HG02981 (cell line): ENCODE data around the gene HPS5.
"Not testable (repeated sequence)": the region's sequence is repeated elsewhere in the genome, so short reads cannot be mapped to it uniquely, and the experiment has no call there.

ENCODE experiments used
- ATAC-seq: cut with Tn5 transposase; IDR thresholded peaks from one replicate; pipeline ENCODE4 v1.9.1; 2021; ENCODE audit warnings: mild to moderate bottlenecking, moderate library complexity; ENCODE audit not compliant: unreplicated experiment

The HPS5 gene

DNA sequence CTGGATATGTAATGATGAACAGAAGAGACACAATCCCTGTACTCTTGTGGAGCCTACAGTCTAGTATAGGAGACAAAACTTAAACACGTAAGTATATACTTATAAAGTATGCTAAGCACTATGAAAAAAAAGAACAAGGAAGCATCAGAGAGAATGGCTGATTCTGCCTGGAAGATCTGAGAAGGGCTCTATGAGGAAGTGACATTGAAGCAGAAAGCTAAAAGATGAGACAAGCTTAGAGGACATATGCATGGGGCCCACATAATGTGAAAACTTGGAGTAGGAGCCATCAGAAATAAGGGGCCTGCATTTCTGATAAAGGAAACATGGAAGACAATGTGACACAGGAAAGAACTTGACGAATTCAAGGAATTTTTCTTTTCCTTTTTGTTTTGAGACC lies 39.3 kb downstream of the HPS5 start:
- ATAC-seq: no peak

DNA sequence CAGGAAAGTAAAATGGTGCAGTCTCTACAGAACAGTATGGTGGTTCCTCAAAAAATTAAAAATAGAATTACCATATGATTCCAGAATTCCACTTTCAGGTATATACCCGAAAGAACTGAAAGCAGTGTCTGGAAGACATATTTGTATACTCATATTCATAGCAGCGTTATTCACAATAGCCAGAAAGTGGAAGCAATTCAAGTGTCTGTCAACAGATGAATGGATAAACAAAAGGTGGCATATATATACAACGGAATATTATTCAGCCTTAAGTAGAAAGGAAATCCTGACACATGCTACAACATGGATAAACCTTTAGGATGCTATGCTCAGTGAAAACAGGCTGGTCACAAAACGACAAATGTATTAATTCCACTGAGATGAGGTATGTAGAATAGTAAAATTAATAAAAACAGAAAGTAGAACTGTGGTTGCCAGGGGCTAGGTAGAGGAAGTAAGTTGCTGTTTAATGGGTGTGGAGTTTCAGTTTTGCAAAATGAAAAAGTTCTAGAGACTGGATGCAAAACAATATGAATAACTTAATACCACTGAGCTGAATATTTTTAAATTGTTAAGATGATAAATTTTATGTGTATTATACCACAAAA lies 41.4 kb downstream of the HPS5 start:
- ATAC-seq: peak; percentile 91

DNA sequence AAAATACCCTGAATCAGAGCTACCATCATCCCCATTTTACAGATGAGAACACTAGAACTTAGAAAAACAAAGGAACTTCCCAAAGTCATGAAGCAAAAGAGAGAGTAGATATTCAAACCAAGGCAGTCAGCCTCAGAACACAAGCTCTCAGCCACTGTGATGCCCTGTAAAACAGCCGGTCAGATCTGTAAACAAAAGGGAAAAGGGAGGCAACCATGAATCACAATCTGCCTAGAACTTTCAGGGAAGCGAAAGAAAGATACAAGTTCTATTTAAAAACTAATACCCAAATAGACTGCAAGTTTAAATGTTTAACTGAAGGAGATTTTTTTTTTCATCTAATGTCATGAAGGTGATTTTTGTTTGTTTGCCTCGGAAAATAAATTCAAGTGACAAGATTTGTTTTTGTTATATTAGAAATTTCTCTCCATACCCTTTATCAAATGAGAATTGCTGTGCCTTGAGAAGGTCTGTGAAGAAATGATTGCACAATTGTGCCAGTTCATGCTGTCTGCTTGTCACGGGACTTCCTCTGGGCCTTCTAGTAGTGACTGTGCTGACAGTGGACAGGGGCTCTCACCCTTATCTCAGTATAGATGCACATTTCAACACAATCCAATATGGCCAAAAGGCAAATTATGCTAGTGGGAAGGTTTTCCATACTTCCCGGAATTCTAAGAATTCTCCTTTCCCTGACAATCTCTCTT lies 44.2 kb downstream of the HPS5 start:
- no peak for ATAC-seq

DNA sequence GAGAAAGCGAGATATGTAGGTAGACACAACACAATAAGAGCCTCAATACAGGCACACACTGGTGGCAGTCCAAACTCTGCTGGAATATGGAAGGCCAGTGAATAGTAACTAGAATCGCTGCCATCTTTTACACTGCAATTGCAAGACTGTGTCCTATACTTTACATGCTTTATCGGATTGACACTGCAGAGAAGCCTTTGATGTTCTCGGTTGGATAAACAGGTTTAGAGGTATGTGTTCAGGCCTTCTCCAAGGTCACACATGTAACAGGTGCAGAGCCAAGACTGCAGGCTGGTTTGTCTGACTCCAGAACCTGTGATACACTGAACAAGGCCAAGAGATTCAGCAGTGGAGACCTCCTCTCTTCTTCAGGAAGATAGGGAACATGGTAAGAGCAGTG lies 50.7 kb downstream of the HPS5 start:
- ATAC-seq: no peak

- no peak for ATAC-seq
These were observed 51.8 kb downstream of the HPS5 start for GRCh38 chr11:18270102-18270501.

GRCh38 chr11:18269252-18269651 lies 52.7 kb downstream of the HPS5 start:
- not testable (repeated sequence) for ATAC-seq

GRCh38 chr11:18267335-18268133 lies 54.4 kb downstream of the HPS5 start:
- ATAC-seq: peak; percentile 65

DNA sequence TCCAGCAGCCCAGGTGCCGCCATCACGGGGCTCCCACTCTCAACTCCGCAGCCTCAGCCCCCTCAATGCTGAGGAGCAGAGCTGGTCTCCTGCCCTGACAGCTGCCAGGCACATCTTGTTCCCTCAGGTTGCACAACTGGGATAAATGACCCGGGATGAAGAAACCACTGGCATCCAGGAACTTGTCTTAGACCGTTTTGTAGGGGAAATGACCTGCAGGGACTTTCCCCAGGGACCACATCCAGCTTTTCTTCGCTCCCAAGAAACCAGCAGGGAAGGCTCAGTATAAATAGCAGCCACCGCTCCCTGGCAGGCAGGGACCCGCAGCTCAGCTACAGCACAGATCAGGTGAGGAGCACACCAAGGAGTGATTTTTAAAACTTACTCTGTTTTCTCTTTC lies 56.0 kb downstream of the HPS5 start, which contains the start of gene SAA1:
SAA1 (plus strand) TSS at position 316 of the 400 bp plus-strand sequence. CDS start 624 bp downstream, outside the sequence.
- ATAC-seq: no peak

DNA sequence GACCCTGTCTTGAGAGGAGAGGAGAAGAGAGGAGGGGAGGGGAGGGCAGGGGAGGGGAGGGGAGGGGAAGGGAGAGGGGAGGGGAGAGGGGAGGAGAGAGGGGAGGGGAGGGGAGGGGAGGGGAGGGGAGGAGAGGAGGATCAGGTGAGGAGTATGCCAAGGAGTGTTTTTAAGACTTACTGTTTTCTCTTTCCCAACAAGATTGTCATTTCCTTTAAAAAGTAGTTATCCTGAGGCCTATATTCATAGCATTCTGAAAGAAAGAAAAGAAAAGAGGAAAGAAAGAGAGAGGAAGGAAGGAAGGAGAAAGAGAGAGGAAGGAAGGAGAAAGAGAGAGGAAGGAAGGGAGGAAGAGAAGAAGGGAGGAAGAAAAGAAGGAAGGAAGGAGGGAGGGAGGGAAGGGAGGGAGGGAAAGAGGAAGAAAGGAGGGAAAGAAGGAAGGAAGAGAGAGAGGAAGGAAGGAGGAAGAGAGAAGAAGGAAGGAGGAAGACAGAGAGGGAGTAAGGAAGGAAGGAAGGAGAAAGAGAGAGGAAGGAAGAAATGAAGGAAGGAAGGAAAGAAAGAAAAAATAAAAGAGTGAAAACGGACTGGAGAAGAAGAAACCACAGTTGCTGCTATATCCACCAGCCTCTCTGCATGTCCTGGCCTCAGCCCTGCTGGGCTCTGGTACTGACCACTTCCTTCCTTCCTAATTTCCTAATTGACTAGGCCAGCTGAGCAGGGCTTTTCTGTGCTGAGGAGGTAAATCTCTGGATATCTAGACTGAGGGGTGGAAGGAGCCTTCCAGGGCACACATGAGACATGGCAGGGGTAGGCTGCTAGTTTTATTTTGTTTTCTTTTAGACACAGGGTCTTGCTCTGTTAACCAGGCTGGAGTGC lies 57.0 kb downstream of the HPS5 start:
- no peak for ATAC-seq

DNA sequence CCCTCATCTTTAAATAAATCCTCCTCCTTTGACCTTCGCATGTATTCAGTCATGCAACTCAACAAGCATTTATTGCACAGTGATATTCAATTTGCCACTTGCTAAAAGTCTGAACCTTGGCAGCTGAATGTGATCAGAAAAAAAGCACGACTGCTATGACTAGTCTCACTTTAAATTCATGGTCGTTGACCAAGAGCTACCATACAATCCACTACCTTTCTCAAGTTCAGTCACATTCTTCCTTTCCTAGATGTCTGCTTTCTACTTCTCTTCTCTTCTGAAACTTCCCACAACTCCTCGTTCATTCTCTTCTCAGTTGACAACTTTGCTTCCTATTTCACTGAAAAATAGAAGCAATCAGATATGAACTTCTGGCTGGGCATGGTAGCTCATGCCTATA lies 57.9 kb downstream of the HPS5 start:
- ATAC-seq: peak; percentile 36

GRCh38 chr11:18262681-18263350 lies 59.1 kb downstream of the HPS5 start:
- not testable (repeated sequence) for ATAC-seq

- ATAC-seq: no peak
These were observed 60.2 kb downstream of the HPS5 start for GRCh38 chr11:18261721-18262120.

- ATAC-seq: no peak
These were observed 62.7 kb downstream of the HPS5 start for GRCh38 chr11:18259259-18259658.

DNA sequence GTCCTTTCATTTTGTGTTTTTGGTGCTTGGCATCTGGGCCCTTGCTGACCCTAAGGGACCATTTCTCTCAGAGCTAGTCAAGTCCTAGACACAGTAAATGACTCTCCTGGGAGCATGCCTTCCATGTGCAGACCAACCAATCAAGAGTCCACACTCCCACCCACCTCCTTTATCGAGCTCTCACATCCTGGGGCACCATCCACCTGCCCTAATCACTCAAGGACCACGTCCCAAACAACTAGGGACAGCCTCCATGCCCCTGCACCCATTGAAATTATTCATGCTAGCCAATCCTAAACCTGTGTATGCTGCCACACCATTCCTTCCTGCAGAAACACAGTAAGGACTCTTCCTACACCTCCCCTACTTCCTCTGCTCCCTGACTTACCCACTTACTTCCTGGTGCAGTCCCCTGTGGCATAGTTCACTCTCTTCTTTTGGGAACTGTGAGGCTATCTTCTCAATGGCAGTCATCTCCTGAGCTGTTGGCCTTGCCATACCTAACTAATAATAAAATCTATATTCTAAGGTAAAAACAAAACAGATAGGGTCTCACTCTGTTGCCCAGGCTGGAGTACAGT lies 67.1 kb downstream of the HPS5 start:
- no peak for ATAC-seq

DNA sequence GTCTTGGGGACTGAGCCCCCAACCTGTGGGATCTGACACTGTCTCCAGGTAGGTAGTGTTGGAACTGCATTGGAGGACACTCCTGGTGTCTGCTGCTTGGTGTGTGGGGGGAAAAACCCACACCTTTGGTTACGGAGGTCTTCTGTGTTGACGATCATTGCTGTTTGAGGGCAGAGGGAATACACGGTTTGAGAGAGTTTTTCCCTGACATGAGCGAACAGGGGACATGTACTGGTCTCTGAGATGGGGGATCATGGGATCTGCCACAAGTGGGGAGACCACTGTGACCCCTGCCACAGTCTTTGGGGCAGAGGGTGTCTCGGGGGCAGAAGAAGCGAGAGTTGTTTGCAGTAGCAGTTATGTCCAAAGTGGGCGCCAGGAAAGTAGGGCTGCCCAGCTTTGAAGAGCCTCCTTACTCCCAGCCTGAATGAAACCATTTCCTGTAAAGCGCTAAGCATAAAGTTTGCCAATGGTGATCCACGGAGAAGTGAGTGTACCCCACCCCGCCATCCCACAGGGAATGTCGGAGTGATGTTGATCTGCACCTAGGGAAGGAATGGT lies 68.1 kb downstream of the HPS5 start:
- ATAC-seq: no peak

DNA sequence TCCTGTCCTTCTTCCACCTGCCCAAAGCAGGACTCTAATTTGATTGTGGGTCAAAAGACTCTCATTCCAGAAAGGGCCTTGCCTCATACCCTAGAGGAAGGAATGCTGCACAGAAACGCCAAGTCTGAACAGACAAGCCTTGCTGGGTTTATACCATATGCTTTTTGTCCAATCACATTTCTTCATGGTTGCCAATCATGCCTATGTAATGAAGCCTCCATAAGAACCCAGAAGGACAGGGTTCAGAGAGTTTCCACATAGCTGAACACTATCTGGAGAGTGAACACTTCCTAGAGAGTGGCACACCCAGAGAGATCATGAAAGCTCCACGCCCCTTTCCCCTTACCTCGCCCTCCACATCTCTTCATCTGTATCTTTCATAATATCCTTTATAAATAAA lies 68.7 kb downstream of the HPS5 start:
- no peak for ATAC-seq

GRCh38 chr11:18248561-18248960 lies 73.4 kb downstream of the HPS5 start, which contains the start of gene SAA2:
Gene SAA2 (minus strand): TSS chr11:18248668. CDS start chr11:18248011, 657 bp downstream.
- ATAC-seq: no peak

DNA sequence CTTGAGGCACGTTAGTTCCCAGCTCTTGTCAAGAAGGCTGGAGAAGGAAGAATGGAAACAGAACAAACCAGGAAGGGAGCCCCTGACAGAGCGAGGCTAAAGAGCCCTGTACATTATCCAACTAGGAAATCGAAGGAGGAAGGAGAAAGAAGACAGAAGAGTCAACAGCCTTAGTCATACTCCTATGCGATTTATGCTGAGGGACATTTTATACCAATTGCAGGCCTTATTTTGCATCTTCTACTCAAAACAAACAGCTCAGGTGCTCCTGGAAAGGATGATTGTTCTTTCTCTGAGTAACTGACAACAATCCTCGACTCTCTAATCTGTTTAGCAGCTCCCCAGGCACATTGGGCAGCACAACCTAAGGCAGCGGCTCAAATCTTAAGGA lies 74.8 kb downstream of the HPS5 start:
- ATAC-seq: peak; percentile 14

- ATAC-seq: peak; percentile 80
These were observed 75.4 kb downstream of the HPS5 start for GRCh38 chr11:18246379-18247190.
